IPS-20b (cell line): Measurements from ENCODE around the gene SYNJ2.
"Not testable (repeated sequence)": the region's sequence is repeated elsewhere in the genome, so short reads cannot be mapped to it uniquely, and the experiment has no call there.

ENCODE experiments used
- H3K27ac ChIP-seq: one replicate; pipeline ENCODE4 v1.5.1; 2013; ENCODE audit warnings: low read length
- H3K27me3 ChIP-seq: 2 replicates; pipeline ENCODE4 v1.6.1; 2013; ENCODE audit warnings: mild to moderate bottlenecking, low read length, inconsistent platforms; ENCODE audit not compliant: insufficient read depth
- H3K36me3 ChIP-seq: 2 replicates; pipeline ENCODE4 v1.6.1; 2013; ENCODE audit warnings: low read depth, mild to moderate bottlenecking, inconsistent platforms, low read length, moderate library complexity; ENCODE audit not compliant: insufficient read depth
- H3K4me1 ChIP-seq: 2 replicates; pipeline ENCODE4 v1.6.1; 2013; ENCODE audit warnings: mild to moderate bottlenecking, control low read depth, inconsistent platforms, low read length, moderate library complexity; ENCODE audit not compliant: insufficient read depth
- H3K4me3 ChIP-seq: 2 replicates; pipeline ENCODE4 v1.5.1; 2013; ENCODE audit warnings: mild to moderate bottlenecking, low read length, inconsistent platforms
- H3K9ac ChIP-seq: 2 replicates; pipeline ENCODE4 v1.6.1; 2013; ENCODE audit warnings: low read depth, mild to moderate bottlenecking, inconsistent platforms, low read length, moderate library complexity
- H3K9me3 ChIP-seq: 2 replicates; pipeline ENCODE4 v1.6.1; 2013; ENCODE audit warnings: mild to moderate bottlenecking, low read depth, low read length, inconsistent platforms; ENCODE audit not compliant: insufficient read depth

SYNJ2 gene

GRCh38 chr6:157959451-157960227 is 22.0 kb upstream of the SYNJ2 start:
- H3K27ac ChIP-seq: no peak overlapping the region
- H3K4me1 ChIP-seq: peaks cover 8% of the 10 kb centered on the region
- no peak overlapping the region for H3K9ac ChIP-seq
- no peaks in the 10 kb centered on the region for H3K27me3 ChIP-seq
- H3K9me3 ChIP-seq: peaks cover 18% of the 10 kb centered on the region; the same call in 1 of the 2 replicates
- H3K36me3 ChIP-seq: no peaks in the 10 kb centered on the region
- no peak overlapping the region for H3K4me3 ChIP-seq

DNA sequence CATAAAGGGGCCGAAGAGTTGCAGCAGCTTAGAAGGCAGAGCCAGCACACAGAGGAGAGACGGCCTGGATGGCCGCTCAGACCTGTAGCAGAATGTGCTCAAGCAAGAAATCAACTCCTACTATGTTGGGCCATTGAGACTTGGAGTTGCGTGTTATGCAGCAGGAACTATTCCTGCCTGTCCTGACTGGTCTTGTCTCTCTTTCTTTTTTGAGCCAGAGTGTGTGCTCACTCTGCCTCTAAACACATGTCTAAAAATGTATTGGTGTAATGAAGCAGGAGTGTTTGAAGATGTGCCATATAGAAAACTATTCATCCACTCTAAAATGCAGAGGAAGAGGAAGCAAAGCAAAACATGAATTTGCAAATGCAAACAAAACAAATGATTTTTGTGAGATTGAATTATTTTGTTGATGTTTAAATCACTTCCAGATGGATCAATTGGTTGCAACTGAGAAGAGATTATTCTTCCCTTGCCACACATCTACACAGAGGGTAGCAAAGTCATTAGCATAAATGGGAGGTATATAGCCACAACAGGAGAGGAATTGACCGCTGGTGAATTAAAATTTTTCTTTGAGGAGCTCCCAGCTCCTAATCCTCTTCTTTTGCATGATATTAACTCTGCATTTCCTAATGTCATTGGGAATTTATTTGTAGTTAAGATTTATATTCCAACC is 20.4 kb upstream of the SYNJ2 start:
- Histone ChIP-seq H3K27ac (no peak overlapping the region), H3K9me3 (peaks cover 18% of the 10 kb centered on the region; the same call in 1 of the 2 replicates), H3K4me1 (peaks cover 8% of the 10 kb centered on the region), H3K9ac (no peak overlapping the region), H3K36me3 (no peaks in the 10 kb centered on the region), H3K27me3 (no peaks in the 10 kb centered on the region), H3K4me3 (no peak overlapping the region)

GRCh38 chr6:157961832-157962575 is 19.7 kb upstream of the SYNJ2 start:
- Histone ChIP-seq H3K4me3 (no peak overlapping the region), H3K27ac (no peak overlapping the region), H3K9ac (no peak overlapping the region), H3K9me3 (peaks cover 18% of the 10 kb centered on the region; the same call in 1 of the 2 replicates), H3K36me3 (no peaks in the 10 kb centered on the region), H3K27me3 (no peaks in the 10 kb centered on the region), H3K4me1 (peaks cover 11% of the 10 kb centered on the region)

- no peak overlapping the region for H3K4me3 ChIP-seq
- H3K36me3 ChIP-seq: no peaks in the 10 kb centered on the region
- H3K9ac ChIP-seq: no peak overlapping the region
- H3K27ac ChIP-seq: no peak overlapping the region
- H3K4me1 ChIP-seq: peaks cover 11% of the 10 kb centered on the region
- peaks cover 18% of the 10 kb centered on the region; the same call in 1 of the 2 replicates for H3K9me3 ChIP-seq
- H3K27me3 ChIP-seq: no peaks in the 10 kb centered on the region
Measured at GRCh38 chr6:157962601-157963302, 18.9 kb upstream of the SYNJ2 start.

DNA sequence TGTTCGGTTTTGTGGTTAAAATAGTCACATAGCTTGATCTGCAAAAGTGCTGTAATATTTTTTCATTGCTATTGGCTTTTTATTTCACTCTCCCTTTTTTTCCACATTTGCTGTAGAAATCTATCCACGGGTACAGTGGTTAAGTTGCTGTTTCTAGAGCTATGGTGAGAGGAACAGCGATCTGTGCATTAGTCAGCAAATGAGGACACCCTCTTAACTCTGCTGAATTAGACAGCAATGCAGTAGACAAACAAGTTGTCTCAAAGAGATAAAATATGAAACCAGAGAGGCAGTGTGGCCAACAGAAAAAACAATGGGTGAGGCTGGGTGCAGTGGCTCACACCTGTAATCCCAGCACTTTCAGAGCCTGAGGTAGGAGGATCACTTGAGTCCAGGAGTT is 17.6 kb upstream of the SYNJ2 start:
- H3K9me3 ChIP-seq: peaks cover 8% of the 10 kb centered on the region; the same call in 1 of the 2 replicates
- no peak overlapping the region for H3K9ac ChIP-seq

GRCh38 chr6:157965387-157965786 is 16.3 kb upstream of the SYNJ2 start:
- Histone ChIP-seq H3K4me1 (peaks cover 15% of the 10 kb centered on the region), H3K4me3 (no peak overlapping the region), H3K36me3 (no peaks in the 10 kb centered on the region), H3K27ac (no peak overlapping the region), H3K9ac (no peak overlapping the region), H3K27me3 (no peaks in the 10 kb centered on the region), H3K9me3 (no peaks in the 10 kb centered on the region)

More for the DNA sequence above, 17.6 kb upstream of the SYNJ2 start:
- Histone ChIP-seq H3K36me3 (no peaks in the 10 kb centered on the region), H3K4me1 (peaks cover 12% of the 10 kb centered on the region), H3K4me3 (no peak overlapping the region), H3K27me3 (no peaks in the 10 kb centered on the region), H3K27ac (no peak overlapping the region)

GRCh38 chr6:157966589-157966977 is 15.1 kb upstream of the SYNJ2 start:
- Histone ChIP-seq H3K36me3 (no peaks in the 10 kb centered on the region), H3K9me3 (no peaks in the 10 kb centered on the region), H3K4me3 (no peak overlapping the region), H3K27me3 (no peaks in the 10 kb centered on the region), H3K4me1 (peaks cover 8% of the 10 kb centered on the region), H3K9ac (no peak overlapping the region), H3K27ac (no peak overlapping the region)

GRCh38 chr6:157967020-157967419 is 14.6 kb upstream of the SYNJ2 start:
- Histone ChIP-seq H3K36me3 (no peaks in the 10 kb centered on the region), H3K9me3 (no peaks in the 10 kb centered on the region), H3K4me3 (no peak overlapping the region), H3K4me1 (peaks cover 7% of the 10 kb centered on the region), H3K9ac (no peak overlapping the region), H3K27ac (no peak overlapping the region), H3K27me3 (no peaks in the 10 kb centered on the region)

- no peak overlapping the region for H3K4me3 ChIP-seq
- H3K9me3 ChIP-seq: no peaks in the 10 kb centered on the region
- no peak overlapping the region for H3K27ac ChIP-seq
- H3K27me3 ChIP-seq: no peaks in the 10 kb centered on the region
- H3K36me3 ChIP-seq: no peaks in the 10 kb centered on the region
- peaks cover 7% of the 10 kb centered on the region for H3K4me1 ChIP-seq
- no peak overlapping the region for H3K9ac ChIP-seq
Measured at GRCh38 chr6:157967486-157967885, 14.2 kb upstream of the SYNJ2 start.

GRCh38 chr6:157972177-157972576 is 9.5 kb upstream of the SYNJ2 start:
- not testable (repeated sequence) for H3K36me3 ChIP-seq, H3K27me3 ChIP-seq, H3K4me3 ChIP-seq, H3K27ac ChIP-seq, H3K9me3 ChIP-seq, H3K4me1 ChIP-seq, H3K9ac ChIP-seq

DNA sequence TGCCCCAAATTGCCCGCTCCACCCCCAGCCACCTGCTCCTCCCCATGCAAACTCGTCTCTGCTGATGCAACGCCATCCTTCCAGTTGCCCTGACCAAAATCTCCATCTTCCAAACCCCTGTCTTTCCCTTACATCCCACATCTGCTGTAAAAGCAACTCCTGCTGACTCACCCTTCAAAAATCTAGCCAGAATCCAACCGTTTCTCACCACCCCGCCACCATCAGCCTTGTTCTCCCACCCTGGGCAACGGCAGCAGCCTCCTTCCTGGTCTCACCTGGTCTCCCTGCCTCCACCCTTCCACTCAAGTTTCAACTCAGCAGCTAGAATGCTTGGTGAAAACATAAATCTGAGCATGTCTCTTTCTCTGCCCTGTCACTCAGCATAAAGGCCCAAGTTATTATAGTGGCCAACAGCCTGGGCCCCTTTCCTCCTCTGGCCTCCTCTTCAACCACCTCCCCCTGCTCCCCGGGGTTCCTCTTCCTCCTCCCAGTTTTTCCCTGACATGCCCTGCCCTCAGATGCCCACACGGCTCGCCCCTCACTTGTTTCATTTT is 7.2 kb upstream of the SYNJ2 start:
- Histone ChIP-seq H3K27me3 (peaks cover 17% of the 10 kb centered on the region), H3K27ac (no peak overlapping the region), H3K9ac (no peak overlapping the region), H3K9me3 (no peaks in the 10 kb centered on the region), H3K4me1 (peaks cover under 1% of the 10 kb centered on the region; the same call in 1 of the 2 replicates), H3K4me3 (no peak overlapping the region), H3K36me3 (no peaks in the 10 kb centered on the region)
